Stimulated activated CD4-positive, alpha-beta T cell treated with anti-CD3 and anti-CD28 coated beads, Interleukin-4, amount 100 ng/mL, for 1 hour (primary cell): ENCODE measurements around the gene MCM6.
"Not testable (repeated sequence)": the region's sequence is repeated elsewhere in the genome, so short reads cannot be mapped to it uniquely, and the experiment has no call there.

ENCODE experiments used
- DNase-seq: peaks from one replicate; pipeline ENCODE4 v3.0.0-alpha.2; 2020

The MCM6 gene

DNA sequence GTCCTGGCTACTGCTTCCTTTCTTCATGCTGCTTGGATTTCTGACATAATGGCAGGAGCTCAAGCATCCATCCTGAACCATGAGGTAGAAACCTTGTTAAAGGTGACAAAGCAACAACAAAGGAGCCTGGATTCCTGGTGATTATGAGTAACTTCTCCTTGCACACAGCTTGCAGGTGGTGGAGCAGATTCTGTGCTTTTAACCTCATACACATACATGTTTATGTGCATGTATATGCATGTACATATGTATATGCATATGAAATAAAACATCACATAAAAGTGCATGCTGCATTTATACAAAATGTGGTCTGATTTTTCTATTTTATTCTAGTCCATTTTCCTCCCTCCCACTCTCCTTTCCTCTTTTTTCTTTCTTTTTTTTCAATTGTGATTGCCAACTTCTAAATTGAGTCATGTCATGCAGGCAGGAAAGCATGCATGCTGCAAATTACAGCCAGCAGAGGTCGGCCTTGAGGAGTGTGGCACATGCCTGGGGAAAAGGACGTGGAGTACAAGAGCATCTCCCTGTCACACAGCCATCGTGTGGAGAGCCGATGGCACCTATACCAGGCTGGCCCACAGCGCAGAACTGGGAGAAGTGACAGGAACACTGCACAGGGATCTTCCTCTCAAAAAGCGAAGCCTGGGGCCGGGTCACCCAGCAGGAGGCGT lies 57.2 kb downstream of the MCM6 start:
- peak; percentile 44 for DNase-seq

GRCh38 chr2:135817951-135818350 lies 58.3 kb downstream of the MCM6 start:
- no peak for DNase-seq

- DNase-seq: no peak
Observed at GRCh38 chr2:135817466-135817865, 58.8 kb downstream of the MCM6 start.

GRCh38 chr2:135815269-135815668 lies 61.0 kb downstream of the MCM6 start:
- no peak for DNase-seq

DNA sequence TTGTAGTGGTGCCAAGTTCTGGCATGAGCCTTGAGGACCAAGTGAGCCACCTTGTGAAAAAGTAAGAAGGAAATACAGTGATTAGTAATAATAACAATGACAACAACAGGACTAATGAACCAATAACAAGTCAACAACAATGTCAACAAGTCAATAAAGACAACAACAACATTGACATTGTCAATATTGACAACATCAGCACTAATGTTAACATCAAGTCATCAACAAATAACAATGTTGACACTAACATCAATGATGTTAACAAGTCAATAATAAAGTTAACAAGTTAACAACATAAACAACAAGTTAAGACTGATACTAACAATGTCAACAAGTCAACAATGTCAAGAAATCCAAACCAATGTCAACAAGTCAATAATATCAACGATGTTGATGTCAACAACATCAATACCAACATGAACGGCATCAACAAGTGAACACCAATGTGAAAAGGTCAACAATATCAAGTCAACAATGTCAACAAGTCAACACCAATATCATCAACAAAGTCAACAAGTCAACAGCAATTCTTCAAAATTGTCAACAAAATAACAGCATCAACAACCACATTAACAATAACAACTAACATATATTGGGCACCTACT lies 63.2 kb downstream of the MCM6 start:
- DNase-seq: no peak

DNA sequence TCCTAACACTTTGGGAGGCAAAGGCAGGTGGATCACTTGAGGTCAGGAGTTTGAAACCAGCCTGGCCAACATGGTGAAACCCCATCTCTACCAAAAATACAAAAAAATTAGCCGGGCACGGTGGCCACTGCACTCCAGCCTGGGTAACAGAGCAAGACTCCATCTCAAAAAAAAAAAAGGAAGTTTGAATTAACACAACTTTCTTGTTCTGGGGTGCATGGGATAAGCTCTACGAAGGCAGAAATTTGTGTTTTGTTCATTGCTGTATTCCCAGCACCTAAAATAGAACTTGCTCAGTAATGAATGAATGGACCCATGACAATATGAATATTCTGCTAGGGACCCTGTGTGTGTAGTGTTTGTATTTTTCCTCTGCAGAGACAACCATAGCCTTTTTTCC lies 68.4 kb downstream of the MCM6 start:
- not testable (repeated sequence) for DNase-seq

DNA sequence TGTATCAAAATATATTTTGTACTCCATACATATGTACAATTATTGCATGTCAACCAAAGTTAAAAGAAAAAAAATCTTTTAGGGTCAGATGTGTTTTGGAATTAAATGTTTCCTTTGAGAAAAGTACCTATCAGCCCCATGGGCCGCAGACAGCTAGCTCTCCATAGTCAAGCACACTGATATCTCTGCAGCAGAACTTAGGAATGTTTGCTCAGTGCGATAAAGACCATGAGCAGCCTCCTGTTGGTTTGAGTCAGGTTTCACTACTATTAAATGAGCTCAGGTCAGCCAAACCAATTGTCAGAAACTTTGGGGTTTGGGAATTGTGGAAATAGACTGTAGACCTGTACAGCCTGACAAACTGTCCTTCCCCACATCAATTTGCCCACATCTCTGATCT lies 73.0 kb downstream of the MCM6 start:
- DNase-seq: no peak

DNA sequence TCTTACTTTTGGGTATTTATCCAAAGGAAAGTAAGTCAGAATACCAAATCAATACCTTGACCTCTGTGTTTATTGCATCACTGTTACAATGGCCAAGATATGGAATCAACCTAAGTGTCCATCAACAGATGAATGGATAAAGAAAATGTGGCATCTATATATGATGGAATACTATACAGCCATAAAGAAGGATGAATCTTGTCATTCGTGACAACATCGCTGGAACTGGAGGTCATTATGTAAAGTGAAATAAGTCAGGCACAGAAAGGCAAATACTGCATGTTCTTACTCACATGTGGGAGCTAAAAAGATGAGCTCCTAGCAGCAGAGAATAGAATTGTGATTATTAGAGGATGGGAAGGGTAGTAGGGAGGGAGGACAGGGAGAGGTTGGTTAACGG lies 73.9 kb downstream of the MCM6 start:
- no peak for DNase-seq

DNA sequence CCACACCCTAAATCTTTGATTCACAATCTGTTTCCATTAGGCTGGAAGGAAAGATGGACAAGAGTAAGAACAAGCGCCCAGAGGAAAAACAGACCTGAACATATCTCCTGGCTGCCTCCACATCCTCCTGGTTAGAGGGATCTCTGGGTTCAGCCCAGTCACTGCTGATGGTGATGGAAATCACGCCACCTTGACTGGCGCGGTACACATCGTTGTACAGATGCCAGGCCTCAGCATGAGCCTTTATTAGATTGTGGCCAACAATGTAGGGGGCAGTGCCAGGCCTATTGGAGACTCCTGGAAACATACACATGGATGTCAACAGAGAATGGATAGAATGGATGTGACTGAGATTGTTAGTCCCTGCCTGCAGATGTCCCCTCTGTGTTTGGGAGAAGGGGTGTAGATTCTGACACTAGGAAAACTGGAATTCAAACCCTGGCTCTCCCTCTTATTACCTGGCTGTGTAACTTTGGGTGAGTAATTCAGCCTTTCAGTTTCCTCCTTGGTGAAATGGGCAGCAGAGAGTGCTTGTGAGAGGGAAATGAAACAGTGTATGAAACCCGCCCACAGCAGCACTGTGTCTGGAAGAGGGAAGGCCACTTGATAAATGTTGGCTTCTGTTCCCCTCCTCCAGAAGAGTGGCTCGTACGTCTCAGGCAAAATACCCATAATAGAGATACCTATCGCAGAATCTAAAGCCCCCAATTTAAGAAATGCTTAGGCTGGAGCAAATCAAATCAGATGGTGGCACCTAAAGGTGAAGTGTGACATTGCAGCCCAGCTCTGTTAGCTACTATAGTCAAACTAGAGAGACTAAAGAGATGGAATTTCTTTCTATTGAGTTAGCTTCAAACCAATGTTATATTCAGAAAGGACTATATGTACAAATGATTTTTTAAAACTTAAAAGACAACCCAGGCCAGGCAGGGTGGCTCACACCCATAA lies 75.5 kb downstream of the MCM6 start:
- no peak for DNase-seq

GRCh38 chr2:135799738-135800137 lies 76.5 kb downstream of the MCM6 start:
- DNase-seq: no peak

- no peak for DNase-seq
Observed at GRCh38 chr2:135798762-135799161, 77.5 kb downstream of the MCM6 start.

DNA sequence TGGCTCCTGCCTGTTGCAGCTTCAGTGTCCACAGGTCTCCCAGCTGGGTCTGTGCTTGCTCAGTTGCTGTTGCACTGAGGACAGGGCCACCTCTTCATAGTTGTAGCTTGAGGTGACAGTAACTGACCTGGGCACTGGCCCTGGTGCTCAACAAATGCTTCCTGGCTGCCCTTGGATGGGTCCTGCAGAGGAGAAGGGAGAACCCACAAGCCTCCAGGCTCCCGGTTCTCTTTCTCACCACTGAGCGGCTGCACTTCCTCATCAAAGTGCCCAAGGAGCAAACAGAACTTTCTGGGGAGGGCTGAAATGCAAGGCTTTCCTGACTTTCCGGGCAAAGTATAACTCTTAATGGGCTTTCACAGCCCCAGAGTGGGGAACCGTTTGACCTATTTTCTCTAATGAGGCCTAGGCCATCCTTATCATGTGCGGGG lies 78.0 kb downstream of the MCM6 start:
- DNase-seq: no peak

DNA sequence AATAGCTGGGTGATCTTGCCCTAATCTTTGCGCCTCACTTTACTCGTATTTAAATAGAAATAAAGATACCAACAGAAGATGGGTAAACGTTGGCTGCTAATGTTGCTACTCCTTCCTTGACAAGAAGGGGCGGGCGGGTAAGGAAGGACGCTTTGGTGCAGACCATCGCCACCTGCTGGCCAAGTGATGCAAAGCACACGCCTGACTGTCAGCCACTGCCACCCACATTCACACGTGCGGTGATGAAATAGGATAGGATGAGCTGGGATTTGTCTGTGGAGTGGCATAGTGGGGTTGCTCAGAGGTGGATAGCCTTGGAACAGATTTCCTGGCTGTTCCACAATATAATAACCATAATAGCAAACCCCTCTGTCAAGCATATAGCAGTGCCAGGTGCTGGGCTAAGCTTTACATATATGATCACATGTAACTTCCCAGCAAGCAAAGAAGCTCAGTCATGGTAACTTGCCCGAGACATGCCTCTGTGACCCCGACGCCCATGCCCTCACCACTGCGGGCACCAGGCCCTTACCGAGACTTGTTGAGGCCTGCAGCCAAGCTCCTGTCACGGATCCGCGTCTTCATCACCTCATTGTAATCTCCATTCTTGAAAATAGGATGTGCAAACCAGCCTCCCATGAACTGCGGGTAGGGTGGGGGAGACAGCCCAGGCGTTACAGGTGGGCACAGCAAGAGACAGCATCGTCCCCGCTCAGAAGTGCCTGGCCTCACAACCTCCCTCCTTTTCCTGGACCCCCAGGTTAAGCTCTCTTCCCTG lies 78.6 kb downstream of the MCM6 start:
- DNase-seq: peak; percentile 81

- no peak for DNase-seq
Observed at GRCh38 chr2:135796606-135797005, 79.6 kb downstream of the MCM6 start.

GRCh38 chr2:135795641-135796040 lies 80.6 kb downstream of the MCM6 start:
- not testable (repeated sequence) for DNase-seq

DNA sequence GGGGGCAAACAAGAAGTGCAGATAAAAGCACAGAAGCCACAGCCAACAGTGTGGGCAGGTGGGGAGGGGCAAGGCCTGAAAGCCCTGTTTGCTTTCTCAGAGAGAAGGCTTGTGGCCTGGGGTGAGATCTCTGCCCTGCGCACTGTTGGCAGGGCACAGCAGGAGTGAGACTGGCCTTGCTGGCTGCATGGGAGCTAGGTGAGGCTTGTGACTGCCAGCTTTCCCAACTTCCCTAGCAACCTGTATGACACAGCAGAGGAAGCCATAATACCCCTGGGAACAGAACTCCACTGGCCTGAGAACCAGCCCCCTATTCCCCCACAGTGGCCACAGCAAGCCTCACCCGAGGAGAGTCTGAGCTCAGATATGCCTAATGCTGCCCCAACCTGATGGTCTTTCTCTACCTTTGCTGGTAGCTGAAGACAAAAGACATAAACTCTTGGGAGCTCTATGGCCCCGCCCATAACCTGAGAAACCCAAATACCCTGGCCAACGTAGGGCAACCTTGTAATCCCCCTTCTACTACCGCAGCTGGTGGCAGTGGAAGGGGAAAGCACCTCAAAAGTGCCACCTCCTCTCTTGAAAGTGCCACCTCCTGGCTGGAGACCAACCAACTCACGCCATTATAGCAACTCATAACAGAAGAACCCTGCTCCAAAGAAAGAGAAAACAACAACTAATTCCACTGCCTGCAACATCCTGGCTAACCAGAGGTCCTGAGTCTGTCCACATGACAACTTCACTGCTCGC lies 83.7 kb downstream of the MCM6 start:
- no peak for DNase-seq

GRCh38 chr2:135791418-135792190 lies 84.6 kb downstream of the MCM6 start:
- DNase-seq: no peak

- no peak for DNase-seq
Observed at GRCh38 chr2:135790423-135790822, 85.8 kb downstream of the MCM6 start.
